Stimulated activated CD8-positive, alpha-beta memory T cell treated with anti-CD3 and anti-CD28 coated beads, Interleukin-15, amount 100 ng/mL, for 24 hours (primary cell): Measurements from ENCODE around the gene UGT1A4.
A peak's percentile ranks its signal among the peaks of the same experiment; 100 is the strongest.
"Not testable (repeated sequence)": the region's sequence is repeated elsewhere in the genome, so short reads cannot be mapped to it uniquely, and the experiment has no call there.

Experiments used
- DNase-seq: peaks from one replicate; pipeline ENCODE4 v3.0.0-alpha.2; 2020; ENCODE audit warnings: low read depth

Gene UGT1A4

GRCh38 chr2:233700028-233700635 is 18.4 kb upstream of the UGT1A4 start:
- no peak for DNase-seq

DNA sequence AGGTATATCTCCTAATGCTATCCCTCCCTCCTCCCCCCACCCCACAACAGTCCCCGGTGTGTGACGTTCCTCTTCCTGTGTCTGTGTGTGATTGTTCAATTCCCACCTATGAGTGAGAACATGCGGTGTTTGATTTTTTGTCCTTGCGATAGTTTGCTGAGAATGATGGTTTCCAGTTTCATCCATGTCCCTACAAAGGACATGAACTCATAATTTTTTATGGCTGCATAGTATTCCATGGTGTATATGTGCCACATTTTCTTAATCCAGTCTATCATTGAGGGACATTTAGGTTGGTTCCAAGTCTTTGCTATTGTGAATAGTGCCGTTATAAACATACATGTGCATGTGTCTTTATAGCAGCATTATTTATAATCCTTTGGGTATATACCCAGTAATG is 17.7 kb upstream of the UGT1A4 start:
- DNase-seq: not testable (repeated sequence)

- DNase-seq: no peak
Measured at GRCh38 chr2:233702238-233702637, 16.3 kb upstream of the UGT1A4 start.

- no peak for DNase-seq
Measured at GRCh38 chr2:233705911-233706506, 12.5 kb upstream of the UGT1A4 start.

- DNase-seq: no peak
Measured at GRCh38 chr2:233706720-233707119, 11.8 kb upstream of the UGT1A4 start.

DNA sequence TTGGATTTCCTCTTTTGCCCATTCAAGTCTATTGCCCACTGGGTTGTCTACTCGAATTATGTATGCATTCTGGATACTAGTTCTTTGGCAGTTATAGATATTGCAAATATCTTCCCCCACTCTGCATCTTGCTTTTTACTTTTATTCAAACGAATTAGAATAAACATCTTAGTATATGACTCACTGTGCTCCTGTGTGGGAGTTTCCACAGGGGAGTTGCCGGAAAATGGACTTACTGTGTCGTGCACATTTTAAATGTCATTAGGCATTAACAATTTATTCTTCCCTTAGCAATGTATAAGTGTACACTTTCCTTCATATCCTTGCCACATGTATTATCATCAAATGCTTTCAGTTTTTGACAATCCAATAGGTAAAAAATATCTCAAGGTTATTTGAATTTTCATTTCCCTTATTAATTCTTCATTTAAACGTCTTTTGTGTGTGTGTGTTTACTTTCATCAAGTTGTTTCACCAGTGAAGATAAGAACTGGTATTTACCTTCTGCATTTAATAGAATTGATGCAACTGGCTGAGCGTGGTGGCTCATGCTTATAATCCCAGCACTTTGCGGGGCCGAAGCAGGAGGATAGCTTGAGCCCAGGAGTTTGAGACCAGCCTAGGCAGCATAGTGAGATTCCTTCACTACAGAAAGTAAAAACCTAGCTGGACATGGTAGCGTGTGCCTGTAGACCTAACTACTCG is 10.4 kb upstream of the UGT1A4 start:
- no peak for DNase-seq

DNA sequence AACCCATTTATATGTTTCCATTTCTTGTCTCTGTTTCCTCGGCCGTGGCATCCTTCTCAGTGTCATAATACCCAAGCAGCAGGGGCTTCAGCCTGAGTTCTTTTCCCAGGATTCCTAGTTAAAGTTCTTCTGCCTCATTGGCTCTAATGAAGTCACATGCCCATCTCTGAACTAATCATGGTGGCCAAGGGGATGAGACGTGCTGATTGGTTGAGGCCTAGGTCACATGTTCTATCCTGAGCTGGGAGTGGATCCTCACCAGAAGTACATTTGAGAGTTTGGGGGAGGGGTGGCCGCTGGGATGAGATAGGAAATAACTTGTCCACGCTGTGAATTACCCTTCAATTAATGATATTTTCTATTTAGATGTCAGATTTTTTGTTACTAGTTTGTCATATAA is 9.6 kb upstream of the UGT1A4 start:
- no peak for DNase-seq

DNA sequence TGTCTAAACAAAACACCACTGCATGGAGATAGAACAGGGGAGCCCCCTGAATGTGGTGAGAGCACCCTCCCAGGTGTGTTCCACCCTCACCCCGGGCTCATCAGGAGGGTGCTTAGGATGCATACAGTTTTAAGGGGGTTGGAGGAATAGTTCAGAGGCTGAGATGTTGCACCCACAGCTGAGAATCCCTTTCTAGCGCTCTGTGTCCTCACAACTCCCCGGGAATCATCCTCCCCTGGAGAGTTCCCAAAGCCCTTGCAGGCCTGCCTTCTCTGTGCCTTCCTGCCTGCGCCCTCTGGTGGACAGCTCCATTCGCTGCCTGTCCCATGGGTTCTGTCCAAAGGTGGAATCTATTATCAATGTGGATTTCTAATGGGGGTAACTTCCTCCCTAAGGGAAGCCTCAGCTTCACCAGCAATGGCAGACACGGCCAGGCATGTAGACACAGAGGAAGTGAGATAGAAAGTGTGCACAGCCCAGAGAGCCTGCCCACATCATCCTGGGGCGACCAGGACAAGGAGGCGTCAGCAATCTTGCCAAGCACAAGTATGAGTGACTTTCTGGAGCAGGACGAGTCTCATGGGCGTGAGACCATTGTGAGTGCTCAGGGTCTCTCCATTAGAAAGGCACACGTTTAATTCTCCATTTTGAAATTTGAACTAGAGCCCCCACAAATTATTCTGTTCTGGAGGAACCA is 7.1 kb upstream of the UGT1A4 start:
- DNase-seq: peak; percentile 37

GRCh38 chr2:233712611-233713261 is 5.8 kb upstream of the UGT1A4 start, which contains the start of gene UGT1A5:
Gene UGT1A5, plus strand, starts transcription at chr2:233712907. Its CDS starts 85 bp downstream, at chr2:233712992.
- DNase-seq: no peak

GRCh38 chr2:233713262-233713615 is 5.3 kb upstream of the UGT1A4 start:
- no peak for DNase-seq

DNA sequence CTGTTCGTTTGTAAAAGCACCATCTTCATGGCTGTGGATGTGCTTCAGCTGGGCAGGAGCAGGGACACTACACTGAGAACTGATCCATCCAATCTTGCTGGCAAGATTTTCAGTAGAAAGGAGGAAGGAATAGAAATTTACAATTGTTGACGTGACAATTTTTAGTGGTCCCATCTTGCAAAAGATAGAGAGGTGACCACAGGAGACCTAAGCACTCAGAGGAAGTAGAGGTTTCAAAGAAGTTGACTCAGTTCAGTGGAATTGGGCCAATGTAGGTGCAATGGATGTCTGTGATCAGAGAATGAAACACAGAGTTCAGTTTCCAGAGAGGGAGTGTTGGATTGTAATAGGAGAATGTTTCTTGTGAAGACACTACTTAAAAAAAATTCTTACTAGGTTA is 4.4 kb upstream of the UGT1A4 start:
- DNase-seq: no peak

- no peak for DNase-seq
Measured at GRCh38 chr2:233728723-233729301, 10.3 kb downstream of the UGT1A4 start, which contains the start of gene UGT1A3. Gene UGT1A3, plus strand, starts transcription at chr2:233729042. Its CDS starts 85 bp downstream, at chr2:233729127.

- DNase-seq: not testable (repeated sequence)
Measured at GRCh38 chr2:233736868-233737653, 18.5 kb downstream of the UGT1A4 start.

DNA sequence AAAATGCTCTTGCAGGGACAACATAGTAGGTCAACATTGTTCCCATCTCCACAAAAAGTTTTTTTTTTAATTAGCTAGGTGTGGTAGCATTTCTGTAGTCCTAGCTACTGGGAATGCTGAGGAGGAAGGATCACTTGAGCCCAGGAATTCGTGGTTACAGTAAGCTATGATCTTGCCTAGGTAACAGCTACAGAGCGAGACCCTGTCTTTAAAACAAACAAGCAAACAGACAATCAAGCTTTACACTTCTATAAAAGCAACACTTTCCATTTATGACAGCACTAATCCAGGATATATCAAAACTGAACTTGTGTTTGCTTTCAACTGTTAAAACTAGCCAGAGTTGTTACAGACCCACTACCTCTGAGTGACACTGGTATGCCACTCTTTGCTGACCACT is 22.3 kb downstream of the UGT1A4 start:
- no peak for DNase-seq

- no peak for DNase-seq
Measured at GRCh38 chr2:233743464-233744259, 25.1 kb downstream of the UGT1A4 start.

GRCh38 chr2:233745073-233745755 is 26.7 kb downstream of the UGT1A4 start:
- no peak for DNase-seq

GRCh38 chr2:233745838-233746237 is 27.3 kb downstream of the UGT1A4 start:
- DNase-seq: not testable (repeated sequence)

- DNase-seq: no peak
Measured at GRCh38 chr2:233746475-233747282, 28.1 kb downstream of the UGT1A4 start.

- no peak for DNase-seq
Measured at GRCh38 chr2:233747283-233747544, 28.7 kb downstream of the UGT1A4 start.
